Liver (tissue), 3 donors: ENCODE results near the gene BSPRY.

Source experiments
- ATF3 ChIP-seq: IDR thresholded peaks from 2 replicates; pipeline ENCODE4 v1.6.1; 2016; ENCODE audit warnings: antibody characterized with exemption
- CTCF ChIP-seq: fragments of 150-350 bp; IDR thresholded peaks from 2 replicates; pipeline ENCODE4 v1.5.1; 2017; ENCODE audit warnings: improper control_type of control experiment, low read depth, low read length; ENCODE audit not compliant: missing input control
- EGR1 ChIP-seq, 2 donors: IDR thresholded peaks; 2 replicates each; pipeline ENCODE4 v1.6.1; 2016 to 2018; ENCODE audit warnings: antibody characterized with exemption in 2 of 2, low read depth in 2 of 2
- HNF4A ChIP-seq, 2 donors: conservative IDR thresholded peaks; 2 replicates each; pipeline ENCODE4 v1.6.1; 2016; ENCODE audit warnings: antibody characterized with exemption in 2 of 2, mild to moderate bottlenecking in 2 of 2
- JUND ChIP-seq, 2 donors: IDR thresholded peaks; 2 replicates each; pipeline ENCODE4 v1.6.1; 2016; ENCODE audit warnings: antibody characterized with exemption in 2 of 2
- MAX ChIP-seq: IDR thresholded peaks from 2 replicates; pipeline ENCODE4 v1.6.1; 2016; ENCODE audit warnings: antibody characterized with exemption
- REST ChIP-seq: IDR thresholded peaks from 2 replicates; pipeline ENCODE4 v1.6.1; 2016; ENCODE audit warnings: antibody characterized with exemption, mild to moderate bottlenecking
- SP1 ChIP-seq: IDR thresholded peaks from 2 replicates; pipeline ENCODE4 v1.6.1; 2018; ENCODE audit warnings: antibody characterized with exemption, mild to moderate bottlenecking
- TAF1 ChIP-seq: conservative IDR thresholded peaks from 2 replicates; pipeline ENCODE4 v1.6.1; 2016; ENCODE audit warnings: antibody characterized with exemption, mild to moderate bottlenecking
- YY1 ChIP-seq: IDR thresholded peaks from 2 replicates; pipeline ENCODE4 v1.6.1; 2016; ENCODE audit warnings: antibody characterized with exemption, mild to moderate bottlenecking
- donor health status: healthy.
- donor health status: healthy.

GRCh38 chr9:113370806-113371325 is 21.5 kb downstream of the BSPRY start:
- TF ChIP-seq CTCF (no peak), EGR1 (IDR thresholded peaks at IDR 0.05; ENCODE audit: low read depth in 2 of 2) (no peak), YY1 (no peak), HNF4A (conservative IDR thresholded peaks at IDR 0.05) (no peak), MAX (no peak), SP1 (no peak), JUND (IDR thresholded peaks at IDR 0.05) (no peak), TAF1 (no peak), ATF3 (no peak), REST (no peak)
